Activated T-cell treated with anti-CD3 and anti-CD28 coated beads, Interleukin-2, amount 50 U/mL, for 4 hours (primary cell): ENCODE data around the gene LILRB5. TPM values are rescaled to one million over a fixed set of nuclear protein-coding genes. Genes with fewer than 3 reads are reported as not detected.
A peak's percentile ranks its signal among the peaks of the same experiment; 100 is the strongest.
"Not testable (repeated sequence)": the region's sequence is repeated elsewhere in the genome, so short reads cannot be mapped to it uniquely, and the experiment has no call there.

Experiments used
- ATAC-seq, 2 donors: fragments of 200-7000 bp; cut with Tn5 transposase; one replicate each; pipeline ENCODE4 v1.10.0; 2021
- DNase-seq: peaks from one replicate; pipeline ENCODE4 v3.0.0-alpha.2; 2020
- H3K27me3 Mint-ChIP-seq: one replicate; pipeline ENCODE4 v1.8.0; 2021; ENCODE audit warnings: low read depth, mixed read lengths
- H3K36me3 Mint-ChIP-seq: one replicate; pipeline ENCODE4 v1.8.0; 2022; ENCODE audit warnings: mixed read lengths; ENCODE audit not compliant: insufficient read depth
- H3K4me1 Mint-ChIP-seq: one replicate; pipeline ENCODE4 v1.8.0; 2021; ENCODE audit warnings: low read depth, mixed read lengths
- H3K4me3 Mint-ChIP-seq: one replicate; pipeline ENCODE4 v1.8.0; 2021; ENCODE audit warnings: mild to moderate bottlenecking, moderate library complexity, mixed read lengths
- H3K9me3 Mint-ChIP-seq: one replicate; pipeline ENCODE4 v1.8.0; 2021; ENCODE audit warnings: mixed read lengths
- total RNA-seq, 3 donors: library from RNA; stranded (reverse); gene quantifications; one replicate each; pipeline ENCODE4 v1.2.1, GENCODE V29; 2021

The LILRB5 gene
- total RNA-seq, 3 donors from 2014 or later, result not detected

GRCh38 chr19:54221947-54222346 lies 35.1 kb downstream of the LILRB5 start:
- H3K27me3 Mint-ChIP-seq, result peaks cover 12% of the 10 kb centered on the region
- DNase-seq, H3K9me3 Mint-ChIP-seq, H3K36me3 Mint-ChIP-seq, H3K4me3 Mint-ChIP-seq, H3K4me1 Mint-ChIP-seq: not testable (repeated sequence)
- peak in 1 of 2 donors; percentile 14 for ATAC-seq

GRCh38 chr19:54219702-54220101 lies 37.4 kb downstream of the LILRB5 start:
- not testable (repeated sequence) for H3K4me1 Mint-ChIP-seq, H3K36me3 Mint-ChIP-seq, H3K4me3 Mint-ChIP-seq, DNase-seq, H3K9me3 Mint-ChIP-seq, ATAC-seq
- peaks cover 12% of the 10 kb centered on the region for H3K27me3 Mint-ChIP-seq

DNA sequence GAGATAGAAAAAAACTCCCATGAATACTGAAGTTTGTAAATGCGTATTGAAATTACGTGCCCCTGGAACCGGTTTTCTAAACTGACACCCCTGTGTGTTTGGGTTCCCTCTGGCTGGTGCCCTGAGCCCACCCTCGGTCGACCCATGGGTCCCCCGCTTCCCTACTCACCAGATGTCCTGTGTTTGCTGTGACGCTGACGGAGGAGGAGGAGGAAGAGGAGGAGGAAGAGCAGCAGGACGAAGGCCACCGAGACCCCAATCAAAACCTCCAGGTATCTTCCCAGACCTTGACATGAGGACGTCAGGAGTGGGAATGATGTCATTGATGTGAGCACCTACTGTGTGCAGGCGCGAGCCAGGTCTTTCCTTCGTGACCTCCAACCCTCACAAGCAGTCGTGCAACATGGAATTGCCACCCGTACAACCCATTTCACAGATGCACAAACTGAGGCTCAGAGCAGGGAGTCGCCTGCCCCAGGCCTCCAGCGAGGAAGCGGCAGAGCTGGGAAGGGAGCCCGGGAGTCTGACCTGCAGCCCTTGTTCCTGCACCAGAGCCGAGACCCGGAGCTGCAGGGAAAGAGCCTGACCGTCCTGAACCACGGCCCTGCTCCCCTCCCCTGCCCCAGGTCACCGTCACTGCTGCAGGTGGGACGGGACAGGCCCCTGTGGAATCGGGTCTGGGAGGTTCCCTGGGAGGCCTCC lies 38.0 kb downstream of the LILRB5 start:
- DNase-seq, result no peak
- H3K36me3 Mint-ChIP-seq, result no peaks in the 10 kb centered on the region
- H3K27me3 Mint-ChIP-seq, result peaks cover 12% of the 10 kb centered on the region
- H3K4me1 Mint-ChIP-seq, result no peaks in the 10 kb centered on the region
- ATAC-seq, result no peak
- H3K4me3 Mint-ChIP-seq, result no peak overlapping the region
- H3K9me3 Mint-ChIP-seq, result no peaks in the 10 kb centered on the region

DNA sequence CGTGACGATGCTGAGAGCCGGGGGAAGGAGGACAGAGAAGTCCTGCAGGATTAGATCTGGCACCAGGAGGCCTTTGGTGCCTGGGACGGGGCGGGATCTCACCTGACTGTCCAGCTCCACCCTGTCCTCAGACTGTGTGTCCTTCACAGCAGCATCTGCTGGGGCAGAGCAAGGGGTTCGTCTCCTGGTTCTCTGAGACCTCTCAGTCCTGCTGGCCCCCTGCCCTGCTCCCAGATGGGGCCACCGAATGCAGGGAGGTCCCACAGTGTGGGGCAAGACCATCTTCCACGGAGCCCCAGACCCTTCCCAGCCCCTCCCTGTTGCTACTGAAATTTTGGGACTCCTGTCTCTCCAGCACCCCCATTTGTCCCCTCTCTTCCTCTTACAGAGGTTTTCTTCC lies 38.8 kb downstream of the LILRB5 start:
- H3K36me3 Mint-ChIP-seq, result no peaks in the 10 kb centered on the region
- H3K9me3 Mint-ChIP-seq, result no peaks in the 10 kb centered on the region
- peaks cover 5% of the 10 kb centered on the region for H3K27me3 Mint-ChIP-seq
- ATAC-seq (no peak), DNase-seq (no peak)
- no peak overlapping the region for H3K4me3 Mint-ChIP-seq
- no peaks in the 10 kb centered on the region for H3K4me1 Mint-ChIP-seq

- not testable (repeated sequence) for ATAC-seq, H3K36me3 Mint-ChIP-seq, H3K4me3 Mint-ChIP-seq, H3K9me3 Mint-ChIP-seq, DNase-seq, H3K27me3 Mint-ChIP-seq, H3K4me1 Mint-ChIP-seq
Observed at GRCh38 chr19:54217517-54218247, 39.4 kb downstream of the LILRB5 start.

GRCh38 chr19:54216869-54217268 lies 40.2 kb downstream of the LILRB5 start:
- Mint-ChIP-seq H3K4me1 (no peaks in the 10 kb centered on the region), H3K4me3 (no peak overlapping the region), H3K9me3 (no peaks in the 10 kb centered on the region), H3K27me3 (peaks cover 3% of the 10 kb centered on the region), H3K36me3 (no peaks in the 10 kb centered on the region)
- no peak for DNase-seq
- ATAC-seq, result no peak

- H3K4me1 Mint-ChIP-seq, result peaks cover 16% of the 10 kb centered on the region
- H3K9me3 Mint-ChIP-seq, DNase-seq, H3K27me3 Mint-ChIP-seq, H3K4me3 Mint-ChIP-seq, H3K36me3 Mint-ChIP-seq, ATAC-seq: not testable (repeated sequence)
Observed at GRCh38 chr19:54214734-54215133, 42.3 kb downstream of the LILRB5 start.

DNA sequence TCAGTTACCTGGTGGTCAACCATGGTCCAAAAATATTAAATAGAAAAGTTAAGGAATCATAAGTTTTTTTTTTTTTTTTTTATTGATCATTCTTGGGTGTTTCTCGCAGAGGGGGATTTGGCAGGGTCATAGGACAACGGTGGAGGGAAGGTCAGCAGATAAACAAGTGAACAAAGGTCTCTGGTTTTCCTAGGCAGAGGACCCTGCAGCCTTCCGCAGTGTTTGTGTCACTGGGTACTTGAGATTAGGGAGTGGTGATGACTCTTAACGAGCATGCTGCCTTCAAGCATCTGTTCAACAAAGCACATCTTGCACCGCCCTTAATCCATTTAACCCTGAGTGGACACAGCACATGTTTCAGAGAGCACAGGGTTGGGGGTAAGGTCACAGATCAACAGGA lies 42.9 kb downstream of the LILRB5 start:
- not testable (repeated sequence) for H3K9me3 Mint-ChIP-seq, H3K4me3 Mint-ChIP-seq, ATAC-seq, DNase-seq, H3K27me3 Mint-ChIP-seq, H3K36me3 Mint-ChIP-seq
- H3K4me1 Mint-ChIP-seq, result peaks cover 22% of the 10 kb centered on the region

DNA sequence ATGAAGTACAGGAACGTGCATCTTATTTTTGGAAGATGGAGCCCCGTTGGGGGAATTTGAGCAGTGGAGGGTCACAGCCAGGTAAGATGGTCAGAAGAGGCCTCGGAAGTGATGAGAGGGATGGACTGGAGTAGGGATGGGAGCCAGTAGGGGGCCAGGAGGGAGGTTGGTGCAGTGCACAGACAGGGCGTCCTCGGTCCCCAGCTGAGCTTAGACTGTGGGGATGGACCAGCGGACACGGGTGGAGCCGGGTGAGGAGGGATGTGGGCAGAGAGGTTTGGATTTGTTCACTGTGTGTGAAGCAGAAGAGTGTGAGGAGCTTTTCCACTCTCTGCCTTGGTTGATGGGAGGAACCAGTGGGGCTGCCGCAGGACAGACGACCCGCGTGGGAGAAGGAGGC lies 45.8 kb downstream of the LILRB5 start:
- Mint-ChIP-seq H3K4me1 (peaks cover 51% of the 10 kb centered on the region), H3K27me3 (no peaks in the 10 kb centered on the region), H3K9me3 (no peaks in the 10 kb centered on the region), H3K36me3 (peaks cover 24% of the 10 kb centered on the region), H3K4me3 (no peak overlapping the region)
- DNase-seq, result no peak
- ATAC-seq, result no peak

DNA sequence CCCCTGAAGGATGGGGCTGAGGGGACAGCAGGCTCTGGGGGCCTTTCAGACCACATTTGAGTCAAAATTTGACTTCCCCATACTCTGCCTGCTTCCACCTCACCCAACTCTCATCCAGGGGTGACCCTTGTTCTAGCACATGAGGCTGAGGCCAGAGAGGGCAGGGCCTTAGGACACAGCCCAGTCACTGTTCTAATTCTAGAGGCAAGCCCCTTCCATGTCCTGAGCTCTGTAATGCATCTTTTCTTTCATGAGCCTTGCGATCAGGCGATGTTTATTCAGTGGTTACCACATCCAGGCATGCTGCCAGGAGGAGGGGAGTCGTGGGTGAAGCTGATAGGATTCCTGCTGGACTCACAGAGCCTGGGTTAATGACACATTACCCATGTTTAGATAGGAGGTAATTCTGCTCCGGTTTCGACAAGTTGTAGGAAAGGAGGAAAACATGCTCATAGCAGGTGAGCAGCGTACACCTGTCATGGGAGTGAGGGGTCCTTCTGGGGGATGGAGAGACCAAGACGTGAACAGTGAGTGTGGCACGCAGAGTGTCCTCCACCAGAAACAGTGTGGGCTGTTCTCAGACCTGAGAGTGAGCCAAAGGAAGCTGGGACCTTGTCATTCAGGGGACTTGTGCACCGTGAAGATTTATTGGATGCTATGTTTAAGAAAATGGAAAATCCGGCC lies 47.1 kb downstream of the LILRB5 start:
- DNase-seq (no peak), ATAC-seq (peak in 1 of 2 donors; percentile 1)
- H3K4me1 Mint-ChIP-seq, result peaks cover 64% of the 10 kb centered on the region
- H3K9me3 Mint-ChIP-seq, result no peaks in the 10 kb centered on the region
- peak overlapping the region; percentile 1 for H3K4me3 Mint-ChIP-seq
- peaks cover 34% of the 10 kb centered on the region for H3K36me3 Mint-ChIP-seq
- H3K27me3 Mint-ChIP-seq, result no peaks in the 10 kb centered on the region

GRCh38 chr19:54209058-54209810 lies 47.8 kb downstream of the LILRB5 start:
- DNase-seq (no peak), ATAC-seq (peak; percentile 1 to 7)
- H3K4me3 Mint-ChIP-seq, result no peak overlapping the region
- H3K9me3 Mint-ChIP-seq, result no peaks in the 10 kb centered on the region
- H3K4me1 Mint-ChIP-seq, result peaks cover 71% of the 10 kb centered on the region
- peaks cover 42% of the 10 kb centered on the region for H3K36me3 Mint-ChIP-seq
- H3K27me3 Mint-ChIP-seq, result no peaks in the 10 kb centered on the region

DNA sequence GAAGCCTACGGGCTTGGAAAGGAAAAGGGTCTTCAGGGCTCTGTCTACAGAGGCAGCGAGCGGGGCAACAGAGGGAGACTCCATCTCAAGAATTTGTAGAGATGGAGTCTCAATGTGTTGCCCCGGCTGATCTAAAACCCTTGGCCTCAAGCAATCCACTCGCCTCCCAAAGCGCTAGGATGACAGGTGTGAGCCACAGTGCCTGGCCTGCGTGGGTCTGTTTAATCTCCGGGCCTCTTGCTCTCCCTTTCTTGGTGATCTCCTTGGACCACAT lies 48.4 kb downstream of the LILRB5 start:
- ATAC-seq, result peak; percentile 3 to 5
- DNase-seq, result no peak
- Mint-ChIP-seq H3K4me1 (peaks cover 76% of the 10 kb centered on the region), H3K36me3 (peaks cover 45% of the 10 kb centered on the region), H3K4me3 (peak overlapping the region; percentile 98), H3K9me3 (no peaks in the 10 kb centered on the region), H3K27me3 (no peaks in the 10 kb centered on the region)

DNA sequence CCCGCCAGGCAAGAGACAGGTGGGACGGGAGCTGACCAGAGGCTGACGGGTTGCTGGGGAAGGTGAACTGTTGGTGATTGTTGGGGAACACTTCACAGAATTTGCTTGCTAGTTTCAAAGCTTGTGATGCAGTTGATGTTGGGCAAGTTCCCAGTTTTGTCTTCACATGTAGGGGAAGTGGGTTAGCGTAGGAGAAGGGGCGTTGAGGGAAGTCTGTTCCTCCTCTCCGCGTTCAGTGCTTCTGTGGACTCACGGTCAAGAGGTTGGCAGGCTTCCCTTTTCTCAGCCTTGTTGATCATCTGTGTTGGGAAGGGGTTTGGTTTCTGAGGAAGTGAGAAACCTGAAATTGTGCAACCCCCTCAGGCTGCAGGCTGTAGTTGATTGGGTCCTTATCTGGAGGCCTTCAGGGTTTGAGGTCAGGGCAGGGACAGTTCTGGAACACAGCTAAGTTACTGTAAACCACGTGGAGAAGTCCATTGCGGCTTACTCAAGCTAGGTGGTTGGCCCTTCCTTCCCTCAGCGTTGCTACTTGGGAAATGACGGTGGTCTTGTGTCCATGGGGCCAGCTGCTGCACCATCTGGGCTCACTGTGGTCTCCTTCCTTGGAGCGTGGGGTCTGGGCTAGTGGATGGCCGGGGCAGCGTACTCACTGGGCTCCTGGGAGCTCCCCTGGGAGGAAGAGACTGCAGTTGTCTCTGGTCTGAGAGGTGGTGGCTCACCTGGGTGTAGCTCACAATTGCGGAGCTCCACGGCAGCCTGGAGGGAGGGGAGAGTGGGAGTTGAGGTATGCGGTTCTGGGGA lies 48.9 kb downstream of the LILRB5 start:
- Mint-ChIP-seq H3K36me3 (peaks cover 51% of the 10 kb centered on the region), H3K27me3 (no peaks in the 10 kb centered on the region), H3K4me3 (peak overlapping the region; percentile 98), H3K4me1 (peaks cover 81% of the 10 kb centered on the region), H3K9me3 (no peaks in the 10 kb centered on the region)
- ATAC-seq (peak; percentile 5 to 15), DNase-seq (no peak)

GRCh38 chr19:54207676-54207982 lies 49.4 kb downstream of the LILRB5 start:
- DNase-seq (no peak), ATAC-seq (peak; percentile 4 to 7)
- Mint-ChIP-seq H3K4me3 (peak overlapping the region; percentile 98), H3K4me1 (peaks cover 86% of the 10 kb centered on the region), H3K27me3 (no peaks in the 10 kb centered on the region), H3K36me3 (peaks cover 56% of the 10 kb centered on the region), H3K9me3 (no peaks in the 10 kb centered on the region)
